Measurements from ENCODE around the gene TMUB2.

Gene TMUB2

GRCh38 chr17:44149750-44150329 is 36.9 kb upstream of the TMUB2 start (continued):
- TF ChIP-seq MZF1 (tag by site-specific recombination; IDR thresholded peaks at IDR 0.05; ENCODE audit: borderline replicate concordance): no peak
- TF ChIP-seq CTCF (tag by site-specific recombination; IDR thresholded peaks at IDR 0.05): no peak
- no peak for TF ChIP-seq ZBTB48 (tag by site-specific recombination; IDR thresholded peaks at IDR 0.05)
- TF ChIP-seq ZNF600 (tag by site-specific recombination; IDR thresholded peaks at IDR 0.05): peak; percentile 86
- peak; percentile 50; the same call in 1 of the 2 replicates for TF ChIP-seq ZBTB17 (tag by site-specific recombination; IDR thresholded peaks at IDR 0.05)
- TF ChIP-seq ZNF792 (tag by site-specific recombination; IDR thresholded peaks at IDR 0.05): no peak
- TF ChIP-seq ZNF473 (tag by site-specific recombination; IDR thresholded peaks at IDR 0.05): no peak
- TF ChIP-seq GLIS2 (tag by site-specific recombination; IDR thresholded peaks at IDR 0.05): no peak
- TF ChIP-seq SP7 (tag by site-specific recombination; IDR thresholded peaks at IDR 0.05): no peak
- TF ChIP-seq BCL6B (tag by site-specific recombination; IDR thresholded peaks at IDR 0.05): no peak
- TF ChIP-seq ZNF221 (tag by site-specific recombination; IDR thresholded peaks at IDR 0.05; ENCODE audit: borderline replicate concordance): no peak
- TF ChIP-seq ZNF394 (tag by site-specific recombination; IDR thresholded peaks at IDR 0.05; ENCODE audit: borderline replicate concordance): no peak
- no peak for TF ChIP-seq ZIC2 (tag by site-specific recombination; IDR thresholded peaks at IDR 0.05)
- no peak for TF ChIP-seq ZNF658 (tag by site-specific recombination; IDR thresholded peaks at IDR 0.05)
- TF ChIP-seq ZNF837 (tag by site-specific recombination; IDR thresholded peaks at IDR 0.05): no peak
- TF ChIP-seq ZNF548 (tag by site-specific recombination; IDR thresholded peaks at IDR 0.05): no peak
- no peak for TF ChIP-seq SETDB1 (IDR thresholded peaks at IDR 0.05; ENCODE audit: insufficient read length, low read length)
- TF ChIP-seq PRDM6 (tag by site-specific recombination; IDR thresholded peaks at IDR 0.05): no peak
- no peak for TF ChIP-seq ZNF488 (tag by site-specific recombination; IDR thresholded peaks at IDR 0.05)
- TF ChIP-seq ZNF777 (tag by site-specific recombination; IDR thresholded peaks at IDR 0.05; ENCODE audit: borderline replicate concordance): no peak
- TF ChIP-seq ZBTB21 (tag by site-specific recombination; IDR thresholded peaks at IDR 0.05): no peak
- TF ChIP-seq ZSCAN4 (tag by site-specific recombination; IDR thresholded peaks at IDR 0.05): no peak
- peak; percentile 85 for TF ChIP-seq SCRT2 (tag by site-specific recombination; IDR thresholded peaks at IDR 0.05)
- TF ChIP-seq ZNF677 (tag by site-specific recombination; IDR thresholded peaks at IDR 0.05): no peak
- TF ChIP-seq SCRT1 (tag by site-specific recombination; IDR thresholded peaks at IDR 0.05; ENCODE audit: borderline replicate concordance): peak; percentile 64; the same call in 1 of the 2 replicates
- TF ChIP-seq ZNF621 (tag by site-specific recombination; IDR thresholded peaks at IDR 0.05): no peak
- no peak for TF ChIP-seq ZNF398 (tag by site-specific recombination; IDR thresholded peaks at IDR 0.05)
- TF ChIP-seq ZNF416 (tag by site-specific recombination; IDR thresholded peaks at IDR 0.05): no peak
- TF ChIP-seq ZNF423 (tag by site-specific recombination; IDR thresholded peaks at IDR 0.05): no peak
- TF ChIP-seq ZNF660 (tag by site-specific recombination; IDR thresholded peaks at IDR 0.05): no peak
- no peak for TF ChIP-seq ZNF354C (tag by site-specific recombination; IDR thresholded peaks at IDR 0.05; ENCODE audit: borderline replicate concordance, low read depth)

Measured in HEK293 (cell line).